ENCODE results near the gene NME7.

- TF ChIP-seq CTCF (conservative IDR thresholded peaks at IDR 0.05; ENCODE audit: low read depth, low read length) (no peak), EZH2 (IDR thresholded peaks at IDR 0.05; ENCODE audit: borderline replicate concordance, low read depth, low read length, poor library complexity, severe bottlenecking) (no peak)
Observed at GRCh38 chr1:169307176-169307575, 60.4 kb downstream of the NME7 start.

Measured in A673 (cell line).